ENCODE measurements around the gene GPATCH8. TPM values are rescaled to one million over a fixed set of nuclear protein-coding genes. Genes with fewer than 3 reads are reported as not detected.
A peak's percentile ranks its signal among the peaks of the same experiment; 100 is the strongest.

Gene GPATCH8
- total and polyA plus RNA-seq, 10 of the 15 experiments (the other 5 are each of a cell fraction or from before 2014, with no cell fraction given), result 11.7 to 45.1 (median 21.3) TPM

GRCh38 chr17:44349553-44350070 is 153.6 kb downstream of the GPATCH8 start:
- H3K4me2 ChIP-seq (ENCODE audit: control insufficient read depth, insufficient read depth), result peak overlapping the region; percentile 97
- H3K9me3 ChIP-seq (replicated peaks; ENCODE audit: control insufficient read depth, insufficient read depth, low read length), result no peaks in the 10 kb centered on the region
- ChIA-PET POLR2A (interaction anchor here (0.5 to 1.2 kb wide), 4 partner anchors 8 to 208 kb away, joined by 3 to 5 read pairs (median 3); no protein-coding TSS in a partner anchor), RAD21 (ENCODE audit: unreplicated experiment) (interaction anchor here (1.0 to 3.0 kb wide), 5 partner anchors 16 to 139 kb away, joined by 3 to 21 read pairs (median 8); partner anchors contain the start of gene SLC25A39), CTCF (interaction anchor here (0.6 to 12.5 kb wide), 13 partner anchors 8 to 440 kb away, joined by 3 to 154 read pairs (median 6); partner anchors contain the start of gene FAM171A2), SMC1A (ENCODE audit: uncharacterized antibody, unreplicated experiment) (interaction anchor here (0.8 to 2.5 kb wide), 6 partner anchors 14 to 140 kb away, joined by 3 to 10 read pairs (median 5); partner anchors contain the start of gene FAM171A2)
- intact Hi-C loops (cut with micrococcal nuclease; ENCODE audit: unreplicated experiment), result loop anchor here (2.0 to 5.0 kb wide), 2 partner anchors 131 to 147 kb away; partner anchors contain the start of gene UBTF
- peak overlapping the region; percentile 37; the same call in 1 of the 2 replicates for H3K4me3 ChIP-seq
- H4K20me1 ChIP-seq (ENCODE audit: control insufficient read depth, insufficient read depth), result no peaks in the 10 kb centered on the region
- in situ Hi-C loops (cut with MboI), result no loop called here
- DNase-seq (ENCODE audit: low read depth, low spot score) (no peak), FAIRE-seq (no peak), ATAC-seq (no peak)
- no peak overlapping the region for H2AFZ ChIP-seq (ENCODE audit: control insufficient read depth, low read depth, low read length)
- peaks cover 34% of the 10 kb centered on the region for H3K79me2 ChIP-seq (ENCODE audit: control insufficient read depth, insufficient read depth, low read length)
- 89% methylated on average over 12 of the region's 12 CpGs for WGBS (ENCODE audit: insufficient coverage, insufficient replicate concordance, low lambda C conversion rate, missing lambda C conversion rate)
- BruUV-seq (replicated peaks), result no TSS peak
- peaks cover 18 to 20% of the 10 kb centered on the region in 2 experiments; a peak in 3 of 4 replicates for H3K36me3 ChIP-seq (ENCODE audit: control insufficient read depth in 2 of 2, insufficient read depth in 2 of 2, low read length in 1 of 2)
- peak overlapping the region; percentile 92 for H3K27ac ChIP-seq (ENCODE audit: control insufficient read depth, insufficient read depth)
- TF ChIP-seq, protein P1, sequence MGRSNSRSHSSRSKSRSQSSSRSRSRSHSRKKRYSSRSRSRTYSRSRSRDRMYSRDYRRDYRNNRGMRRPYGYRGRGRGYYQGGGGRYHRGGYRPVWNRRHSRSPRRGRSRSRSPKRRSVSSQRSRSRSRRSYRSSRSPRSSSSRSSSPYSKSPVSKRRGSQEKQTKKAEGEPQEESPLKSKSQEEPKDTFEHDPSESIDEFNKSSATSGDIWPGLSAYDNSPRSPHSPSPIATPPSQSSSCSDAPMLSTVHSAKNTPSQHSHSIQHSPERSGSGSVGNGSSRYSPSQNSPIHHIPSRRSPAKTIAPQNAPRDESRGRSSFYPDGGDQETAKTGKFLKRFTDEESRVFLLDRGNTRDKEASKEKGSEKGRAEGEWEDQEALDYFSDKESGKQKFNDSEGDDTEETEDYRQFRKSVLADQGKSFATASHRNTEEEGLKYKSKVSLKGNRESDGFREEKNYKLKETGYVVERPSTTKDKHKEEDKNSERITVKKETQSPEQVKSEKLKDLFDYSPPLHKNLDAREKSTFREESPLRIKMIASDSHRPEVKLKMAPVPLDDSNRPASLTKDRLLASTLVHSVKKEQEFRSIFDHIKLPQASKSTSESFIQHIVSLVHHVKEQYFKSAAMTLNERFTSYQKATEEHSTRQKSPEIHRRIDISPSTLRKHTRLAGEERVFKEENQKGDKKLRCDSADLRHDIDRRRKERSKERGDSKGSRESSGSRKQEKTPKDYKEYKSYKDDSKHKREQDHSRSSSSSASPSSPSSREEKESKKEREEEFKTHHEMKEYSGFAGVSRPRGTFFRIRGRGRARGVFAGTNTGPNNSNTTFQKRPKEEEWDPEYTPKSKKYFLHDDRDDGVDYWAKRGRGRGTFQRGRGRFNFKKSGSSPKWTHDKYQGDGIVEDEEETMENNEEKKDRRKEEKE (IDR thresholded peaks at IDR 0.05), result no peak
- TF ChIP-seq ZNF622 (IDR thresholded peaks at IDR 0.05) (no peak), ASH2L (IDR thresholded peaks at IDR 0.05; ENCODE audit: borderline replicate concordance, low read depth) (no peak), POLR2AphosphoS2 (IDR thresholded peaks at IDR 0.05; ENCODE audit: low read depth, low read length) (no peak), TCF3 (IDR thresholded peaks at IDR 0.05; ENCODE audit: borderline replicate concordance, insufficient read depth, low read depth, low read length) (no peak), YBX1 (IDR thresholded peaks at IDR 0.05) (no peak), NFXL1 (IDR thresholded peaks at IDR 0.05; ENCODE audit: borderline replicate concordance) (no peak), KDM1A (IDR thresholded peaks at IDR 0.05; ENCODE audit: borderline replicate concordance) (no peak), RBBP5 (conservative IDR thresholded peaks at IDR 0.05) (no peak), ZNF207 (IDR thresholded peaks at IDR 0.05; ENCODE audit: borderline replicate concordance) (no peak), CHD2 (IDR thresholded peaks at IDR 0.05; ENCODE audit: borderline replicate concordance, low read depth, low read length) (no peak), SMAD1 (IDR thresholded peaks at IDR 0.05; ENCODE audit: low read depth, partially characterized antibody) (no peak)
- TF ChIP-seq, protein P2, sequence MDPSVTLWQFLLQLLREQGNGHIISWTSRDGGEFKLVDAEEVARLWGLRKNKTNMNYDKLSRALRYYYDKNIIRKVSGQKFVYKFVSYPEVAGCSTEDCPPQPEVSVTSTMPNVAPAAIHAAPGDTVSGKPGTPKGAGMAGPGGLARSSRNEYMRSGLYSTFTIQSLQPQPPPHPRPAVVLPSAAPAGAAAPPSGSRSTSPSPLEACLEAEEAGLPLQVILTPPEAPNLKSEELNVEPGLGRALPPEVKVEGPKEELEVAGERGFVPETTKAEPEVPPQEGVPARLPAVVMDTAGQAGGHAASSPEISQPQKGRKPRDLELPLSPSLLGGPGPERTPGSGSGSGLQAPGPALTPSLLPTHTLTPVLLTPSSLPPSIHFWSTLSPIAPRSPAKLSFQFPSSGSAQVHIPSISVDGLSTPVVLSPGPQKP (IDR thresholded peaks at IDR 0.05; ENCODE audit: low read depth, low read length), result no peak
- TF ChIP-seq, protein P3, sequence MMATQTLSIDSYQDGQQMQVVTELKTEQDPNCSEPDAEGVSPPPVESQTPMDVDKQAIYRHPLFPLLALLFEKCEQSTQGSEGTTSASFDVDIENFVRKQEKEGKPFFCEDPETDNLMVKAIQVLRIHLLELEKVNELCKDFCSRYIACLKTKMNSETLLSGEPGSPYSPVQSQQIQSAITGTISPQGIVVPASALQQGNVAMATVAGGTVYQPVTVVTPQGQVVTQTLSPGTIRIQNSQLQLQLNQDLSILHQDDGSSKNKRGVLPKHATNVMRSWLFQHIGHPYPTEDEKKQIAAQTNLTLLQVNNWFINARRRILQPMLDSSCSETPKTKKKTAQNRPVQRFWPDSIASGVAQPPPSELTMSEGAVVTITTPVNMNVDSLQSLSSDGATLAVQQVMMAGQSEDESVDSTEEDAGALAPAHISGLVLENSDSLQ (IDR thresholded peaks at IDR 0.05), result no peak
- TF ChIP-seq, protein P4, sequence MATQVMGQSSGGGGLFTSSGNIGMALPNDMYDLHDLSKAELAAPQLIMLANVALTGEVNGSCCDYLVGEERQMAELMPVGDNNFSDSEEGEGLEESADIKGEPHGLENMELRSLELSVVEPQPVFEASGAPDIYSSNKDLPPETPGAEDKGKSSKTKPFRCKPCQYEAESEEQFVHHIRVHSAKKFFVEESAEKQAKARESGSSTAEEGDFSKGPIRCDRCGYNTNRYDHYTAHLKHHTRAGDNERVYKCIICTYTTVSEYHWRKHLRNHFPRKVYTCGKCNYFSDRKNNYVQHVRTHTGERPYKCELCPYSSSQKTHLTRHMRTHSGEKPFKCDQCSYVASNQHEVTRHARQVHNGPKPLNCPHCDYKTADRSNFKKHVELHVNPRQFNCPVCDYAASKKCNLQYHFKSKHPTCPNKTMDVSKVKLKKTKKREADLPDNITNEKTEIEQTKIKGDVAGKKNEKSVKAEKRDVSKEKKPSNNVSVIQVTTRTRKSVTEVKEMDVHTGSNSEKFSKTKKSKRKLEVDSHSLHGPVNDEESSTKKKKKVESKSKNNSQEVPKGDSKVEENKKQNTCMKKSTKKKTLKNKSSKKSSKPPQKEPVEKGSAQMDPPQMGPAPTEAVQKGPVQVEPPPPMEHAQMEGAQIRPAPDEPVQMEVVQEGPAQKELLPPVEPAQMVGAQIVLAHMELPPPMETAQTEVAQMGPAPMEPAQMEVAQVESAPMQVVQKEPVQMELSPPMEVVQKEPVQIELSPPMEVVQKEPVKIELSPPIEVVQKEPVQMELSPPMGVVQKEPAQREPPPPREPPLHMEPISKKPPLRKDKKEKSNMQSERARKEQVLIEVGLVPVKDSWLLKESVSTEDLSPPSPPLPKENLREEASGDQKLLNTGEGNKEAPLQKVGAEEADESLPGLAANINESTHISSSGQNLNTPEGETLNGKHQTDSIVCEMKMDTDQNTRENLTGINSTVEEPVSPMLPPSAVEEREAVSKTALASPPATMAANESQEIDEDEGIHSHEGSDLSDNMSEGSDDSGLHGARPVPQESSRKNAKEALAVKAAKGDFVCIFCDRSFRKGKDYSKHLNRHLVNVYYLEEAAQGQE (IDR thresholded peaks at IDR 0.05; ENCODE audit: low read depth, low read length), result no peak
- no peak overlapping the region for H3K9ac ChIP-seq (ENCODE audit: control insufficient read depth, insufficient read depth, low read length)
- H3K4me1 ChIP-seq (ENCODE audit: control insufficient read depth, insufficient read depth, low read length), result peaks cover 40% of the 10 kb centered on the region
- no peaks in the 10 kb centered on the region; a peak in 1 of 4 replicates for H3K27me3 ChIP-seq (replicated peaks in 1 of 2; ENCODE audit: control insufficient read depth in 2 of 2, insufficient read depth in 2 of 2, low read length in 1 of 2)

Measured in GM12878 (cell line).